ENCODE results near the gene S100PBP. TPM values are rescaled to one million over a fixed set of nuclear protein-coding genes. Genes with fewer than 3 reads are reported as not detected.

The S100PBP gene
- total RNA-seq, 4 donors from 2014 or later, result 11.0 to 32.1 (median 18.2) TPM

GRCh38 chr1:32806910-32807523 lies 10.4 kb upstream of the S100PBP start:
- DNase-seq (ENCODE audit: low spot score in 2 of 2), result no peak
- H3K4me3 ChIP-seq (ENCODE audit: low read depth, poor library complexity, severe bottlenecking), result no peak overlapping the region
- 78 to 83% methylated on average over 4 of the region's 4 CpGs for whole genome bisulfite sequencing, 2 donors
- intact Hi-C loops (cut with DNase I; ENCODE audit: low total_unique reads), result no loop called here
- TF ChIP-seq CTCF (IDR thresholded peaks at IDR 0.05) (no peak), POLR2A (IDR thresholded peaks at IDR 0.05) (no peak)

- TF ChIP-seq POLR2A (IDR thresholded peaks at IDR 0.05) (no peak), CTCF (IDR thresholded peaks at IDR 0.05) (no peak)
- intact Hi-C loops (cut with DNase I; ENCODE audit: low total_unique reads), result no loop called here
- WGBS, 2 donors, result 97 to 99% methylated on average over 4 of the region's 4 CpGs
- no peak for DNase-seq (ENCODE audit: low spot score in 2 of 2)
- no peak overlapping the region for H3K4me3 ChIP-seq (ENCODE audit: low read depth, poor library complexity, severe bottlenecking)
Measured at GRCh38 chr1:32808580-32808979, 8.9 kb upstream of the S100PBP start.

- 93 to 94% methylated on average over 5 of the region's 5 CpGs for WGBS, 2 donors
- H3K4me3 ChIP-seq (ENCODE audit: low read depth, poor library complexity, severe bottlenecking), result no peak overlapping the region
- intact Hi-C loops (cut with DNase I; ENCODE audit: low total_unique reads), result no loop called here
- no peak for DNase-seq (ENCODE audit: low spot score in 2 of 2)
- TF ChIP-seq POLR2A (IDR thresholded peaks at IDR 0.05), result no peak
- no peak for TF ChIP-seq CTCF (IDR thresholded peaks at IDR 0.05)
Measured at GRCh38 chr1:32810358-32810757, 7.1 kb upstream of the S100PBP start.

- TF ChIP-seq CTCF (IDR thresholded peaks at IDR 0.05), result no peak
- TF ChIP-seq POLR2A (IDR thresholded peaks at IDR 0.05), result no peak
- intact Hi-C loops (cut with DNase I; ENCODE audit: low total_unique reads), result no loop called here
- DNase-seq (ENCODE audit: low spot score in 2 of 2), result no peak
- H3K4me3 ChIP-seq (ENCODE audit: low read depth, poor library complexity, severe bottlenecking), result no peak overlapping the region
- WGBS, 2 donors, result 91 to 92% methylated on average over 9 of the region's 9 CpGs
Measured at GRCh38 chr1:32811265-32811664, 6.2 kb upstream of the S100PBP start.

- no peak for DNase-seq (ENCODE audit: low spot score in 2 of 2)
- intact Hi-C loops (cut with DNase I; ENCODE audit: low total_unique reads), result no loop called here
- H3K4me3 ChIP-seq (ENCODE audit: low read depth, poor library complexity, severe bottlenecking), result no peak overlapping the region
- TF ChIP-seq CTCF (IDR thresholded peaks at IDR 0.05) (no peak), POLR2A (IDR thresholded peaks at IDR 0.05) (no peak)
- 93 to 94% methylated on average over 3 of the region's 3 CpGs for WGBS, 2 donors
Measured at GRCh38 chr1:32811917-32812316, 5.5 kb upstream of the S100PBP start.
